Measurements from ENCODE around the gene IGF2BP2. TPM values are rescaled to one million over a fixed set of nuclear protein-coding genes. Genes with fewer than 3 reads are reported as not detected.

Gene IGF2BP2
- total RNA-seq, 1 experiment from 2014 or later: 154 TPM

DNA sequence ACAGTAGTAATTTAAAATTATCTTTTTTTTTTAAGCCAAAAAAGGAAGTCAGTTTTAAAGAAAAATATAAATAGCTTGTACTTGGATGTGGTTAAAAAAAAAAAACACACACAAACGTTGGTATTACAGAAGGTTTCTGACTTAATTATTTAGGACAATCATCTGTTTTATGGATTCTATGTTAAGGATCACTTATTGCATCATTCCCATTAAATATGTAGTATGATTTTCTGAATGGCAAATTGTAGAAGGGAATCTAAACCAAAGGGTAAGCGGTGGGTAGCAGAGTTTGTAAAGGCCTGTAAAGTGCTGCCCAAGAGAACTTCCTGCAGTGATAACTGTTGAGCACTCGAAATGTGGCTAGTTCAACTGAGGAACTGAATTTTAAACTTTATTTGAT, 230.8 kb downstream of the IGF2BP2 start:
- Mint-ChIP-seq H3K36me3 (ENCODE audit: insufficient read depth, unreplicated experiment) (peaks cover 61% of the 10 kb centered on the region), H3K9me3 (ENCODE audit: unreplicated experiment) (no peaks in the 10 kb centered on the region), H3K4me3 (ENCODE audit: unreplicated experiment) (no peak overlapping the region), H3K4me1 (ENCODE audit: insufficient read depth, unreplicated experiment) (no peaks in the 10 kb centered on the region), H3K27ac (ENCODE audit: low read depth, unreplicated experiment) (no peak overlapping the region), H3K27me3 (ENCODE audit: insufficient read depth, unreplicated experiment) (no peaks in the 10 kb centered on the region)
- intact Hi-C loops (cut with micrococcal nuclease): no loop called here
- BruUV-seq (replicated peaks): no TSS peak
- no peak for DNase-seq (ENCODE audit: unreplicated experiment)
- ChIA-PET CTCF (interaction anchor here (0.6 kb wide), 1 partner anchor 916 kb away, joined by 4 read pairs; no protein-coding TSS in a partner anchor), POLR2A (interaction anchor here (0.6 kb wide), 1 partner anchor 252 kb away, joined by 4 read pairs; no protein-coding TSS in a partner anchor)
- TF ChIP-seq, protein P1, sequence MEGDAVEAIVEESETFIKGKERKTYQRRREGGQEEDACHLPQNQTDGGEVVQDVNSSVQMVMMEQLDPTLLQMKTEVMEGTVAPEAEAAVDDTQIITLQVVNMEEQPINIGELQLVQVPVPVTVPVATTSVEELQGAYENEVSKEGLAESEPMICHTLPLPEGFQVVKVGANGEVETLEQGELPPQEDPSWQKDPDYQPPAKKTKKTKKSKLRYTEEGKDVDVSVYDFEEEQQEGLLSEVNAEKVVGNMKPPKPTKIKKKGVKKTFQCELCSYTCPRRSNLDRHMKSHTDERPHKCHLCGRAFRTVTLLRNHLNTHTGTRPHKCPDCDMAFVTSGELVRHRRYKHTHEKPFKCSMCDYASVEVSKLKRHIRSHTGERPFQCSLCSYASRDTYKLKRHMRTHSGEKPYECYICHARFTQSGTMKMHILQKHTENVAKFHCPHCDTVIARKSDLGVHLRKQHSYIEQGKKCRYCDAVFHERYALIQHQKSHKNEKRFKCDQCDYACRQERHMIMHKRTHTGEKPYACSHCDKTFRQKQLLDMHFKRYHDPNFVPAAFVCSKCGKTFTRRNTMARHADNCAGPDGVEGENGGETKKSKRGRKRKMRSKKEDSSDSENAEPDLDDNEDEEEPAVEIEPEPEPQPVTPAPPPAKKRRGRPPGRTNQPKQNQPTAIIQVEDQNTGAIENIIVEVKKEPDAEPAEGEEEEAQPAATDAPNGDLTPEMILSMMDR (IDR thresholded peaks at IDR 0.05; ENCODE audit: unreplicated experiment): no peak

Small RNAs within 50 kb of the gene (microRNA-seq; reads per million reads assigned to microRNA genes)
- gene MIR548AQ: not detected

Other genes starting within 250 kb of the IGF2BP2 start
- gene SENP2, start 238.7 kb downstream of the IGF2BP2 start, total RNA-seq (2022): 27.0 and 38.5 TPM in 2 replicates
- gene TRA2B, start 113.0 kb upstream of the IGF2BP2 start, total RNA-seq (2022): 212 and 246 TPM in 2 replicates

All from MCF 10A (cell line).